Caco-2 (cell line): ENCODE measurements around the gene CPNE6. TPM values are rescaled to one million over a fixed set of nuclear protein-coding genes. Genes with fewer than 3 reads are reported as not detected.

ENCODE experiments used
- BruUV-seq: library from RNA; stranded (reverse); fragments of 400-500 nt; replicated peaks from 2 replicates; lab custom pipeline; 2021; lab: Mats Ljungman, UMichigan
- CTCF ChIA-PET: fragments of 300-600 bp; sonication (Branson Sonifier 250); formaldehyde crosslinking; loops from one replicate; lab custom pipeline; 2022; ENCODE audit warnings: antibody characterized with exemption; lab: Charles Lee
- POLR2A ChIA-PET: fragments of 300-600 bp; sonication (Branson Sonifier 250); formaldehyde crosslinking; loops from one replicate; lab custom pipeline; 2022; ENCODE audit warnings: antibody characterized with exemption; lab: Charles Lee
- DNase-seq, 2 experiments: peaks; one replicate each; pipeline versions ENCODE4 v3.0.0 to v3.0.0-alpha.2; 2020 to 2022
- H3K27me3 ChIP-seq: replicated peaks from 2 replicates; pipeline ENCODE4 v1.6.0; 2011; ENCODE audit warnings: low read length; ENCODE audit not compliant: control insufficient read depth, insufficient read depth
- H3K36me3 ChIP-seq: 2 replicates; pipeline ENCODE4 v1.5.1; 2011; ENCODE audit warnings: low read length; ENCODE audit not compliant: control insufficient read depth, insufficient read depth
- H3K4me1 ChIP-seq: fragments of 250-450 bp; sonication (Bioruptor Pico); 2 replicates; pipeline ENCODE4 v1.5.1; 2020; ENCODE audit warnings: mild to moderate bottlenecking
- H3K4me3 ChIP-seq: 2 replicates; pipeline ENCODE4 v1.5.1; 2011; ENCODE audit warnings: low read depth, mild to moderate bottlenecking, control low read depth, low read length
- H3K9me3 ChIP-seq: fragments of 250-450 bp; sonication (Bioruptor Pico); 2 replicates; pipeline ENCODE4 v1.5.1; 2020; ENCODE audit warnings: mild to moderate bottlenecking, moderate library complexity
- H3K27ac Mint-ChIP-seq: one replicate; pipeline ENCODE4 v1.8.0; 2022; ENCODE audit warnings: mixed read lengths; ENCODE audit not compliant: unreplicated experiment
- H3K27me3 Mint-ChIP-seq: one replicate; pipeline ENCODE4 v1.8.0; 2022; ENCODE audit warnings: mixed read lengths; ENCODE audit not compliant: insufficient read depth, unreplicated experiment
- H3K36me3 Mint-ChIP-seq: one replicate; pipeline ENCODE4 v1.8.0; 2022; ENCODE audit warnings: mild to moderate bottlenecking, mixed read lengths; ENCODE audit not compliant: insufficient read depth, unreplicated experiment
- H3K4me1 Mint-ChIP-seq: one replicate; pipeline ENCODE4 v1.8.0; 2022; ENCODE audit warnings: low read depth, mixed read lengths; ENCODE audit not compliant: unreplicated experiment
- H3K4me3 Mint-ChIP-seq: one replicate; pipeline ENCODE4 v1.8.0; 2022; ENCODE audit warnings: mild to moderate bottlenecking, moderate library complexity, mixed read lengths; ENCODE audit not compliant: unreplicated experiment
- H3K9me3 Mint-ChIP-seq: one replicate; pipeline ENCODE4 v1.8.0; 2022; ENCODE audit warnings: mixed read lengths; ENCODE audit not compliant: unreplicated experiment
- intact Hi-C: fragments of 100-400 bp; cut with micrococcal nuclease; formaldehyde crosslinking; loops from one replicate; pipeline ENCODE4 v1.10.0; 2022; ENCODE audit not compliant: unreplicated experiment
- total RNA-seq: library from RNA; stranded (reverse); gene quantifications from 2 replicates; pipeline ENCODE4 v1.2.3, GENCODE V29; 2022
- TF ChIP-seq, protein P1 (sequence below), 2 experiments: fragments of 200-600 bp in 1 of 2; IDR thresholded peaks; 1 replicate in 1 of 2; 2 replicates in 1 of 2; pipeline versions ENCODE4 v1.5.1 to v1.8.0; 2011 to 2022; ENCODE audit warnings: antibody characterized with exemption in 1 of 2, control low read depth in 1 of 2, inconsistent platforms in 1 of 2, low read depth in 1 of 2, low read length in 1 of 2, mild to moderate bottlenecking in 1 of 2, moderate library complexity in 1 of 2; ENCODE audit not compliant: insufficient read depth in 1 of 2, severe bottlenecking in 1 of 2, unreplicated experiment in 1 of 2

CPNE6 gene
- total RNA-seq, 1 experiment from 2014 or later: not detected

DNA sequence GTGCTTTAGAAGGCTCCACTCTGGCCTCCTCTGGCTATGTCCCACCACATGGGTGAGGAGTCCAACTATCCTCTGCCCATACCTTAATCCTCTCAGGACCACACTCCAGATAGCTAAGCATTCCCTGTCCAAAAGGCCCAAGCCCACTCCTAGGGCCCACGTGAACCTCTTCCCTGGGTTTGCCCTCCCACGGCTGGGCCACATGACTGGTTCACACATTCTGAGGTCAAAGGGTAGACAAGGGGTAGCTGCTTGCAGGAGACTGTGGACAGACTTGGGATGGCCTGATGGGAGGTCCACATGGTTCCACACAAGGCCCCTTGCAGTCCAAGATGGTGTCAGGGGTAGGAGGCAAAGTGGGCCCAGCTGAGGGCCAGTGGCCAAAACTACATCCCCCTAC, 16.7 kb downstream of the CPNE6 start:
- TF ChIP-seq, protein P1, sequence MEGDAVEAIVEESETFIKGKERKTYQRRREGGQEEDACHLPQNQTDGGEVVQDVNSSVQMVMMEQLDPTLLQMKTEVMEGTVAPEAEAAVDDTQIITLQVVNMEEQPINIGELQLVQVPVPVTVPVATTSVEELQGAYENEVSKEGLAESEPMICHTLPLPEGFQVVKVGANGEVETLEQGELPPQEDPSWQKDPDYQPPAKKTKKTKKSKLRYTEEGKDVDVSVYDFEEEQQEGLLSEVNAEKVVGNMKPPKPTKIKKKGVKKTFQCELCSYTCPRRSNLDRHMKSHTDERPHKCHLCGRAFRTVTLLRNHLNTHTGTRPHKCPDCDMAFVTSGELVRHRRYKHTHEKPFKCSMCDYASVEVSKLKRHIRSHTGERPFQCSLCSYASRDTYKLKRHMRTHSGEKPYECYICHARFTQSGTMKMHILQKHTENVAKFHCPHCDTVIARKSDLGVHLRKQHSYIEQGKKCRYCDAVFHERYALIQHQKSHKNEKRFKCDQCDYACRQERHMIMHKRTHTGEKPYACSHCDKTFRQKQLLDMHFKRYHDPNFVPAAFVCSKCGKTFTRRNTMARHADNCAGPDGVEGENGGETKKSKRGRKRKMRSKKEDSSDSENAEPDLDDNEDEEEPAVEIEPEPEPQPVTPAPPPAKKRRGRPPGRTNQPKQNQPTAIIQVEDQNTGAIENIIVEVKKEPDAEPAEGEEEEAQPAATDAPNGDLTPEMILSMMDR (IDR thresholded peaks at IDR 0.05; ENCODE audit: insufficient read depth in 1 of 2, low read depth in 1 of 2, low read length in 1 of 2, severe bottlenecking in 1 of 2, unreplicated experiment in 1 of 2): no peak
- Mint-ChIP-seq H3K9me3 (no peaks in the 10 kb centered on the region), H3K4me3 (no peak overlapping the region), H3K27me3 (no peaks in the 10 kb centered on the region), H3K4me1 (peaks cover 10% of the 10 kb centered on the region), H3K36me3 (peaks cover 6% of the 10 kb centered on the region), H3K27ac (no peak overlapping the region)
- no peak for DNase-seq
- CTCF ChIA-PET: no interaction called here
- Histone ChIP-seq H3K9me3 (no peaks in the 10 kb centered on the region), H3K36me3 (no peaks in the 10 kb centered on the region), H3K27me3 (no peaks in the 10 kb centered on the region), H3K4me1 (peaks cover 4% of the 10 kb centered on the region), H3K4me3 (no peak overlapping the region)
- intact Hi-C loops: no loop called here
- BruUV-seq: no TSS peak
- POLR2A ChIA-PET: no interaction called here

DNA sequence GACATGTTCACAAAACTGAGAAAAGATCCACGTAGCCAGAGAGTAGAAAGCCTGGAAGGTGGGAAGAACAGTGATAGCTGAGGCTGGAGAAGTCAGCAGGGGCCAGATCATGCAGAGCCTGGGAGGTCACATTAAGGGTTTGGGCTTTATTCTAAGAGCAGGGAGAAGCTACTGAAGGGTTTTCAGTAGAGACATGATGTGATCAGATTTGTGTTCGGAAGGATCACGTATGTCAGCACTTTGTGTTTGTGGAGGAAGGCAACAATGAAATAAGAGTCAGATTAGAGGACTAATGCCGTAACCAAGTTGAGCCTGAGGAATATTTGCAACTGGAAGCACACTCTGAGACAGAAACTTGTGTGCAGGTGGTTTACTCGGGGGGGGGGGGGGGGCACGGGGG, 18.5 kb downstream of the CPNE6 start:
- DNase-seq: no peak
- no peaks in the 10 kb centered on the region for H3K9me3 ChIP-seq
- Mint-ChIP-seq H3K4me1 (peaks cover 17% of the 10 kb centered on the region), H3K36me3 (peaks cover 18% of the 10 kb centered on the region), H3K9me3 (no peaks in the 10 kb centered on the region), H3K27ac (no peak overlapping the region), H3K27me3 (no peaks in the 10 kb centered on the region), H3K4me3 (no peak overlapping the region)
- TF ChIP-seq, protein P1 (IDR thresholded peaks at IDR 0.05; ENCODE audit: insufficient read depth in 1 of 2, low read depth in 1 of 2, low read length in 1 of 2, severe bottlenecking in 1 of 2, unreplicated experiment in 1 of 2): no peak
- no peaks in the 10 kb centered on the region for H3K27me3 ChIP-seq
- ChIA-PET CTCF (interaction anchor here (0.6 to 6.4 kb wide), 7 partner anchors 9 to 71 kb away, joined by 3 to 129 read pairs (median 5); partner anchors contain the start of genes CARMIL3, DCAF11, IRF9 and NRL), POLR2A (no interaction called here)
- H3K4me3 ChIP-seq: no peak overlapping the region
- H3K4me1 ChIP-seq: peaks cover 11% of the 10 kb centered on the region
- no TSS peak for BruUV-seq
- H3K36me3 ChIP-seq: no peaks in the 10 kb centered on the region
- intact Hi-C loops: loop anchor here (1.0 to 2.0 kb wide), 2 partner anchors 32 to 75 kb away; no protein-coding TSS in a partner anchor

DNA sequence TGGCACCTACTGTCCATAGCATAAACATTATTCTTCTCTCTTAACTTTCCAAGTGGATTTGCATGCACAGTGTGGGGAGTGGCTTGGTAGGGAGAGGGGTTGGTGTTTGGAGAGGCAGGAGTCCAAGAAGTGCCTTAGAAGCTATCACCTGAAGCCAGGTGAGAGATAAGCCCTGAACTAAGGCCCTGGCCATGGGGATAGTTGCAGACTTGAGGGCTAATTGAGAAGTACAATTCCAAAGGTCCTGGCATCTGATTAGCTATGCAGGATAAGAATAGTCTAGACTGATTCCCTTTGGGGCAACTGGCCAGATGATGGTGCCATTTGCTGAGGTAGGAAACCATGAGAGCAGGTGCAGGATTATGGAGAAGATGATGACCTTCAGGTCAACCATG, 20.7 kb downstream of the CPNE6 start:
- CTCF ChIA-PET: interaction anchor here (0.7 to 6.4 kb wide), 6 partner anchors 11 to 214 kb away, joined by 3 to 129 read pairs (median 14); partner anchors contain the start of genes DCAF11, NRL and TINF2
- H3K4me1 Mint-ChIP-seq: peaks cover 24% of the 10 kb centered on the region
- H3K27ac Mint-ChIP-seq: peak overlapping the region; percentile 99
- no peak overlapping the region for H3K4me3 ChIP-seq
- H3K36me3 Mint-ChIP-seq: peaks cover 38% of the 10 kb centered on the region
- DNase-seq: no peak
- H3K9me3 ChIP-seq: no peaks in the 10 kb centered on the region
- H3K27me3 ChIP-seq: no peaks in the 10 kb centered on the region
- H3K27me3 Mint-ChIP-seq: no peaks in the 10 kb centered on the region
- intact Hi-C loops: no loop called here
- peaks cover 3% of the 10 kb centered on the region for H3K36me3 ChIP-seq
- peaks cover 21% of the 10 kb centered on the region for H3K4me1 ChIP-seq
- no TSS peak for BruUV-seq
- H3K9me3 Mint-ChIP-seq: no peaks in the 10 kb centered on the region
- TF ChIP-seq, protein P1 (IDR thresholded peaks at IDR 0.05; ENCODE audit: insufficient read depth in 1 of 2, low read depth in 1 of 2, low read length in 1 of 2, severe bottlenecking in 1 of 2, unreplicated experiment in 1 of 2): no peak
- H3K4me3 Mint-ChIP-seq: no peak overlapping the region
- POLR2A ChIA-PET: interaction anchor here (0.9 kb wide), 1 partner anchor 23 kb away, joined by 3 read pairs; the partner anchor contains the start of genes DCAF11 and NRL
